HepG2 (cell line): ENCODE data around the gene LRRC28. TPM values are rescaled to one million over a fixed set of nuclear protein-coding genes. Genes with fewer than 3 reads are reported as not detected.

Experiments used
- ATAC-seq: fragments of 200-7000 bp; cut with Tn5 transposase; 3 replicates; pipeline ENCODE4 v1.9.1; 2020; ENCODE audit warnings: mild to moderate bottlenecking, moderate library complexity
- BruUV-seq: library from RNA; stranded (reverse); fragments of 400-500 nt; replicated peaks from 2 replicates; lab custom pipeline; 2021; lab: Mats Ljungman, UMichigan
- CTCF ChIA-PET: fragments of 300-600 bp; formaldehyde crosslinking; extraction: SDS; loops from one replicate; lab custom pipeline; 2021; ENCODE audit warnings: low total read pairs, inconsistent platforms, low intra/inter-chr PET ratio; lab: Yijun Ruan, JAX
- POLR2A ChIA-PET: fragments of 350-600 bp; sonication (Branson Sonifier 250); formaldehyde crosslinking; loops from one replicate; lab custom pipeline; 2020; ENCODE audit warnings: antibody characterized with exemption, inconsistent platforms; lab: Yijun Ruan, JAX
- DNase-seq: peaks from one replicate; pipeline ENCODE4 v3.0.0-alpha.2; 2015; ENCODE audit warnings: low spot score
- FAIRE-seq: peaks from 3 replicates; lab custom pipeline; 2011; peaks lifted over from hg19 to GRCh38; lab: Jason Lieb, UNC
- H2AFZ ChIP-seq: one replicate; pipeline ENCODE4 v1.6.1; 2011; ENCODE audit warnings: low read length, inconsistent platforms
- H3K27ac ChIP-seq: fragments of 300-600 bp; 3 replicates; pipeline ENCODE4 v1.8.0; 2011; ENCODE audit warnings: mixed run types, mild to moderate bottlenecking, mixed read lengths, low read length, inconsistent platforms; ENCODE audit not compliant: insufficient read depth; ENCODE audit errors: extremely low read length
- H3K27me3 ChIP-seq, 2 experiments: fragments of 200-600 bp in 1 of 2; 2 replicates in 1 of 2; 3 replicates in 1 of 2; pipeline versions ENCODE4 v1.6.0 to v1.8.0; 2011; ENCODE audit warnings: low read length in 2 of 2, mild to moderate bottlenecking in 2 of 2, moderate library complexity in 2 of 2, inconsistent platforms in 1 of 2; ENCODE audit not compliant: insufficient read depth in 2 of 2, control insufficient read depth in 1 of 2
- H3K36me3 ChIP-seq, 2 experiments: fragments of 200-600 bp in 1 of 2; replicated peaks in 1 of 2; 2 replicates in 1 of 2; 3 replicates in 1 of 2; pipeline versions ENCODE4 v1.5.1 to v1.8.0; 2011; ENCODE audit warnings: low read length in 2 of 2, inconsistent platforms in 1 of 2; ENCODE audit not compliant: insufficient read depth in 2 of 2, control insufficient read depth in 1 of 2
- H3K4me1 ChIP-seq: 2 replicates; pipeline ENCODE4 v1.5.1; 2012; ENCODE audit warnings: low read length, inconsistent platforms; ENCODE audit not compliant: insufficient read depth
- H3K4me2 ChIP-seq: 2 replicates; pipeline ENCODE4 v1.6.0; 2011; ENCODE audit warnings: low read depth, low read length, inconsistent platforms
- H3K4me3 ChIP-seq, 3 experiments: fragments of 200-600 bp in 1 of 3; sonication (generic), shearing (Covaris generic) in 1 of 3; replicated peaks in 1 of 3; 2 replicates each; pipeline ENCODE4 v1.5.1; 2011 to 2016; ENCODE audit warnings: low read length in 3 of 3, inconsistent platforms in 2 of 3, low read depth in 2 of 3, mild to moderate bottlenecking in 2 of 3, control low read depth in 1 of 3, mixed read lengths in 1 of 3; ENCODE audit not compliant: insufficient read depth in 1 of 3
- H3K79me2 ChIP-seq: one replicate; pipeline ENCODE4 v1.6.1; 2011; ENCODE audit warnings: low read length, inconsistent platforms; ENCODE audit not compliant: insufficient read depth
- H3K9ac ChIP-seq: 2 replicates; pipeline ENCODE4 v1.6.0; 2011; ENCODE audit warnings: mild to moderate bottlenecking, low read depth, low read length, inconsistent platforms; ENCODE audit not compliant: insufficient read depth
- H3K9me3 ChIP-seq: 2 replicates; pipeline ENCODE4 v1.5.1; 2012; ENCODE audit warnings: mild to moderate bottlenecking, low read length
- H4K20me1 ChIP-seq: 2 replicates; pipeline ENCODE4 v1.6.0; 2011; ENCODE audit warnings: inconsistent platforms, mild to moderate bottlenecking, low read length, moderate library complexity; ENCODE audit not compliant: insufficient read depth
- ATF7 ChIP-seq, 2 experiments: fragments of 450-650 bp in 1 of 2; sonication (generic) in 1 of 2; formaldehyde crosslinking in 1 of 2; IDR thresholded peaks; 2 replicates each; pipeline versions ENCODE4 v1.4.0 to v1.6.1; 2016 to 2020; ENCODE audit warnings: antibody characterized with exemption in 1 of 2, mild to moderate bottlenecking in 1 of 2, missing genetic modification reagents in 1 of 2
- HMG20B ChIP-seq: conservative IDR thresholded peaks from 2 replicates; pipeline ENCODE4 v1.6.1; 2016; ENCODE audit warnings: missing genetic modification reagents, missing compliant biosample characterization
- IKZF1 ChIP-seq: fragments of 450-650 bp; IDR thresholded peaks from 2 replicates; pipeline ENCODE4 v1.7.1; 2016
- MXD4 ChIP-seq: IDR thresholded peaks from 2 replicates; pipeline ENCODE4 v1.6.1; 2016; ENCODE audit warnings: mild to moderate bottlenecking, missing biosample characterization, missing genetic modification reagents
- NFE2L2 ChIP-seq: fragments of 150-350 bp; IDR thresholded peaks from 2 replicates; pipeline ENCODE4 v1.6.1; 2014; ENCODE audit warnings: low read length
- PAWR ChIP-seq: sonication (generic); formaldehyde crosslinking; IDR thresholded peaks from 2 replicates; pipeline ENCODE4 v1.4.0; 2020; ENCODE audit warnings: missing genetic modification reagents, mild to moderate bottlenecking, borderline replicate concordance
- RARG ChIP-seq: sonication (generic); formaldehyde crosslinking; IDR thresholded peaks from 2 replicates; pipeline ENCODE4 v1.4.0; 2020; ENCODE audit warnings: low read depth, mild to moderate bottlenecking, missing genetic modification reagents
- SRSF1 ChIP-seq: fragments of 200-400 bp; formaldehyde crosslinking; optimal IDR thresholded peaks from 2 replicates; pipeline ENCODE3; 2017; ENCODE audit warnings: mild to moderate bottlenecking, low read depth, low read length, moderate library complexity
- ZFP62 ChIP-seq: sonication (generic); formaldehyde crosslinking; IDR thresholded peaks from 2 replicates; pipeline ENCODE4 v1.4.0; 2020; ENCODE audit warnings: missing genetic modification reagents
- ZNF12 ChIP-seq: sonication (generic); formaldehyde crosslinking; IDR thresholded peaks from 2 replicates; pipeline ENCODE4 v1.5.0; 2020; ENCODE audit warnings: missing genetic modification reagents
- ZNF326 ChIP-seq: sonication (generic); formaldehyde crosslinking; IDR thresholded peaks from 2 replicates; pipeline ENCODE4 v1.4.0; 2020; ENCODE audit warnings: missing genetic modification reagents, borderline replicate concordance
- WGBS: methylation state at CpG from one replicate; pipeline ENCODE4 v1.1.6; 2017; ENCODE audit warnings: low lambda C conversion rate; 5-methylcytosine and 5-hydroxymethylcytosine counted together
- in situ Hi-C: cut with HindIII; loops from 2 replicates; pipeline ENCODE4 v1.10.0; 2017; ENCODE audit warnings: low pct_unique_long_range_greater_than_20kb; ENCODE audit not compliant: extremely low pct_ligation_motif_present
- intact Hi-C: fragments of 100-400 bp; cut with micrococcal nuclease; formaldehyde crosslinking; loops from one replicate; pipeline ENCODE4 v1.10.0; 2022; ENCODE audit not compliant: unreplicated experiment
- polyA plus RNA-seq, 8 experiments: library from polyadenylated mRNA; depleted of rRNA in 3 of 8; stranded (reverse) in 7 of 8; unstranded in 1 of 8; fragments of >200 nt; fragmentation: Illumina TruSeq in 4 of 8; extraction: Trizol in 4 of 8; gene quantifications; 2 replicates each; pipeline versions ENCODE4 v1.2.1 to v1.2.3, GENCODE V29; 2011 to 2016; ENCODE audit warnings: low read depth in 4 of 8, missing spikeins in 1 of 8, mixed read lengths in 1 of 8; ENCODE audit not compliant: insufficient read depth in 1 of 8
- total RNA-seq, 5 experiments: library from RNA; depleted of rRNA; stranded (reverse); fragments of >200 nt; fragmentation: Illumina TruSeq; extraction: Trizol; gene quantifications; 2 replicates each; pipeline ENCODE4 v1.2.3, GENCODE V29; 2016; ENCODE audit warnings: low read depth in 1 of 5
- TF ChIP-seq, protein P1 (sequence below): sonication (generic); formaldehyde crosslinking; IDR thresholded peaks from 2 replicates; pipeline ENCODE4 v1.4.0; 2020; ENCODE audit warnings: mild to moderate bottlenecking, missing genetic modification reagents
- TF ChIP-seq, protein P2 (sequence below): sonication (generic); formaldehyde crosslinking; IDR thresholded peaks from 2 replicates; pipeline ENCODE4 v1.4.0; 2020; ENCODE audit warnings: low read depth, mild to moderate bottlenecking, missing genetic modification reagents
- TF ChIP-seq, protein P3 (sequence below): sonication (generic); formaldehyde crosslinking; IDR thresholded peaks from one replicate; pipeline ENCODE4 v1.5.1; 2020; ENCODE audit warnings: mild to moderate bottlenecking, missing genetic modification reagents; ENCODE audit errors: not compliant biosample characterization

LRRC28 gene
- total and polyA plus RNA-seq, 2 of the 13 experiments (the other 11 are each of a cell fraction or from before 2014, with no cell fraction given), result 17.5 to 21.3 TPM

DNA sequence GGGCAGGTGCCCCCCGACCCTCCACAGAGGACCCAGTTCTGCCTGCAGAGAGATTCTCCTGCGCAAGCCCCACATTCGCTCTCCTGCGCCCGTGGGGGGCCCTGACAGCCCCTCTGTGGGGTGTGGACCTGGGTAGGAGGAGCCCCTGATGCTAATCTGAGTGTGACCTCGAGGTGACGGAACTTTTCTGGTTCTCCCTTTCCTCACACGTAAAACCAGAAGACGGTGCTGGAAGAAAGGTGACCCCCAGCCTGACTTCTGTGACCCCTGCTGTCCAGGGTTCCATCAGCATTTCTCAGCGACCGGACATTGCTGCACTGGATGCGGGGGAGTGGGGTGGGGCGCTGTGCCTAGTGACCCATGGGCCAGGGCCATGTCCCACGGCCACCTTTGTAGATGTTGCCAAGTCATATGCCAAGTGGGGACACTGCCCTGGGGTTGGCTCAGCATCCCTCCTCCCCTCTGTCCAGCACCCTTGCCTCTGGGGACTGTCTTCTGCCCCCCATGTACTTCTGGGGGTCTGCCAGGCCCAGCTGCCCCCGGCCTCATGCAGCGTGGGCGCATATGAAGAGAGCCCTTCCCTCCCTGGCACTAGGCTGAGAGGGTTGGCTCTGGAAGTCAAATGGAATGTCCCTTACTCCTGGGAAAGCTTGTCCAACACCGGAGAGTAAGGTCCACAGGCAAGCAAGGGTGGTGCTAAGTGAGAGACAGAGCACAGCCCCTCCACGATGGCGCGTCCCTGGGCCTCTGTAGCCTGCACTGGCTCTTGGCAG lies 185.4 kb downstream of the LRRC28 start:
- no peaks in the 10 kb centered on the region for H3K79me2 ChIP-seq
- H3K4me2 ChIP-seq, result 0 out of 2 replicates have a peak overlapping the region, but pooled peaks have one; percentile 34
- POLR2A ChIA-PET, result no interaction called here
- no peaks in the 10 kb centered on the region for H3K9me3 ChIP-seq
- peaks cover 52% of the 10 kb centered on the region for H3K4me1 ChIP-seq
- CTCF ChIA-PET, result no interaction called here
- peaks cover 12 to 85% of the 10 kb centered on the region in 2 experiments for H3K27me3 ChIP-seq
- H3K27ac ChIP-seq, result no peak overlapping the region
- WGBS, result 34% methylated on average over 14 of the region's 21 CpGs
- H2AFZ ChIP-seq, result no peak overlapping the region
- no peak for DNase-seq
- H3K36me3 ChIP-seq, result no peaks in the 10 kb centered on the region
- no TSS peak for BruUV-seq
- intact Hi-C loops (no loop called here), in situ Hi-C loops (loop anchor here (10.0 kb wide), 1 partner anchor 128 kb away; the partner anchor contains the start of gene MEF2A)
- peak overlapping the region in 1 of 3 experiments; percentile 11; a peak in 1 of 6 replicates for H3K4me3 ChIP-seq
- FAIRE-seq, result no peak
- H3K9ac ChIP-seq, result no peak overlapping the region
- no peak for ATAC-seq
- no peaks in the 10 kb centered on the region for H4K20me1 ChIP-seq
- TF ChIP-seq ATF7 (IDR thresholded peaks at IDR 0.05) (no peak), ATF7 (CRISPR knock-in tag; IDR thresholded peaks at IDR 0.05) (no peak), SRSF1 (no peak), RARG (no peak), HMG20B (CRISPR knock-in tag) (no peak), MXD4 (no peak), ZFP62 (no peak), IKZF1 (no peak), ZNF326 (no peak), NFE2L2 (no peak), PAWR (no peak), ZNF12 (CRISPR knock-in tag) (no peak)
- TF ChIP-seq, protein P1, sequence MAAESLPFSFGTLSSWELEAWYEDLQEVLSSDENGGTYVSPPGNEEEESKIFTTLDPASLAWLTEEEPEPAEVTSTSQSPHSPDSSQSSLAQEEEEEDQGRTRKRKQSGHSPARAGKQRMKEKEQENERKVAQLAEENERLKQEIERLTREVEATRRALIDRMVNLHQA (CRISPR knock-in tag), result no peak
- TF ChIP-seq, protein P2, sequence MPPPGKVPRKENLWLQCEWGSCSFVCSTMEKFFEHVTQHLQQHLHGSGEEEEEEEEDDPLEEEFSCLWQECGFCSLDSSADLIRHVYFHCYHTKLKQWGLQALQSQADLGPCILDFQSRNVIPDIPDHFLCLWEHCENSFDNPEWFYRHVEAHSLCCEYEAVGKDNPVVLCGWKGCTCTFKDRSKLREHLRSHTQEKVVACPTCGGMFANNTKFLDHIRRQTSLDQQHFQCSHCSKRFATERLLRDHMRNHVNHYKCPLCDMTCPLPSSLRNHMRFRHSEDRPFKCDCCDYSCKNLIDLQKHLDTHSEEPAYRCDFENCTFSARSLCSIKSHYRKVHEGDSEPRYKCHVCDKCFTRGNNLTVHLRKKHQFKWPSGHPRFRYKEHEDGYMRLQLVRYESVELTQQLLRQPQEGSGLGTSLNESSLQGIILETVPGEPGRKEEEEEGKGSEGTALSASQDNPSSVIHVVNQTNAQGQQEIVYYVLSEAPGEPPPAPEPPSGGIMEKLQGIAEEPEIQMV (CRISPR knock-in tag), result no peak
- TF ChIP-seq, protein P3, sequence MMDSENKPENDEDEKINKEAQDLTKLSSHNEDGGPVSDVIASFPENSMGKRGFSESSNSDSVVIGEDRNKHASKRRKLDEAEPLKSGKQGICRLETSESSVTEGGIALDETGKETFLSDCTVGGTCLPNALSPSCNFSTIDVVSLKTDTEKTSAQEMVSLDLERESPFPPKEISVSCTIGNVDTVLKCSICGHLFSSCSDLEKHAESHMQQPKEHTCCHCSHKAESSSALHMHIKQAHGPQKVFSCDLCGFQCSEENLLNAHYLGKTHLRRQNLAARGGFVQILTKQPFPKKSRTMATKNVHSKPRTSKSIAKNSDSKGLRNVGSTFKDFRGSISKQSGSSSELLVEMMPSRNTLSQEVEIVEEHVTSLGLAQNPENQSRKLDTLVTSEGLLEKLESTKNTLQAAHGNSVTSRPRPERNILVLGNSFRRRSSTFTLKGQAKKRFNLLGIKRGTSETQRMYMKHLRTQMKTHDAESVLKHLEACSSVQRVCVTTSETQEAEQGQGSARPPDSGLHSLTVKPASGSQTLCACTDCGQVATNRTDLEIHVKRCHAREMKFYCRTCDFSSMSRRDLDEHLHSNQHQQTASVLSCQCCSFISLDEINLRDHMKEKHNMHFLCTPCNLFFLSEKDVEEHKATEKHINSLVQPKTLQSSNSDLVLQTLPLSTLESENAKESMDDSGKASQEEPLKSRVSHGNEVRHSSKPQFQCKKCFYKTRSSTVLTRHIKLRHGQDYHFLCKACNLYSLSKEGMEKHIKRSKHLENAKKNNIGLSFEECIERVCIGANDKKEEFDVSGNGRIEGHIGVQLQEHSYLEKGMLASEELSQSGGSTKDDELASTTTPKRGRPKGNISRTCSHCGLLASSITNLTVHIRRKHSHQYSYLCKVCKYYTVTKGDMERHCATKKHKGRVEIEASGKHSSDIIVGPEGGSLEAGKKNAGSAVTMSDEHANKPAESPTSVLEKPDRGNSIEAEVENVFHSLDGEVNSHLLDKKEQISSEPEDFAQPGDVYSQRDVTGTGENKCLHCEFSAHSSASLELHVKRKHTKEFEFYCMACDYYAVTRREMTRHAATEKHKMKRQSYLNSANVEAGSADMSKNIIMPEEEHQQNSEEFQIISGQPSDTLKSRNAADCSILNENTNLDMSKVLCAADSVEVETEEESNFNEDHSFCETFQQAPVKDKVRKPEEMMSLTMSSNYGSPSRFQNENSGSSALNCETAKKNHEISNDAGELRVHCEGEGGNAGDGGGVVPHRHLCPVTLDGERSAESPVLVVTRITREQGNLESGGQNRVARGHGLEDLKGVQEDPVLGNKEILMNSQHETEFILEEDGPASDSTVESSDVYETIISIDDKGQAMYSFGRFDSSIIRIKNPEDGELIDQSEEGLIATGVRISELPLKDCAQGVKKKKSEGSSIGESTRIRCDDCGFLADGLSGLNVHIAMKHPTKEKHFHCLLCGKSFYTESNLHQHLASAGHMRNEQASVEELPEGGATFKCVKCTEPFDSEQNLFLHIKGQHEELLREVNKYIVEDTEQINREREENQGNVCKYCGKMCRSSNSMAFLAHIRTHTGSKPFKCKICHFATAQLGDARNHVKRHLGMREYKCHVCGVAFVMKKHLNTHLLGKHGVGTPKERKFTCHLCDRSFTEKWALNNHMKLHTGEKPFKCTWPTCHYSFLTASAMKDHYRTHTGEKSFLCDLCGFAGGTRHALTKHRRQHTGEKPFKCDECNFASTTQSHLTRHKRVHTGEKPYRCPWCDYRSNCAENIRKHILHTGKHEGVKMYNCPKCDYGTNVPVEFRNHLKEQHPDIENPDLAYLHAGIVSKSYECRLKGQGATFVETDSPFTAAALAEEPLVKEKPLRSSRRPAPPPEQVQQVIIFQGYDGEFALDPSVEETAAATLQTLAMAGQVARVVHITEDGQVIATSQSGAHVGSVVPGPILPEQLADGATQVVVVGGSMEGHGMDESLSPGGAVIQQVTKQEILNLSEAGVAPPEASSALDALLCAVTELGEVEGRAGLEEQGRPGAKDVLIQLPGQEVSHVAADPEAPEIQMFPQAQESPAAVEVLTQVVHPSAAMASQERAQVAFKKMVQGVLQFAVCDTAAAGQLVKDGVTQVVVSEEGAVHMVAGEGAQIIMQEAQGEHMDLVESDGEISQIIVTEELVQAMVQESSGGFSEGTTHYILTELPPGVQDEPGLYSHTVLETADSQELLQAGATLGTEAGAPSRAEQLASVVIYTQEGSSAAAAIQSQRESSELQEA, result no peak
